ENCODE measurements around the gene S100A11. TPM values are rescaled to one million over a fixed set of nuclear protein-coding genes. Genes with fewer than 3 reads are reported as not detected.

S100A11 gene
- total RNA-seq, 1 experiment from 2014 or later, result 443 TPM

GRCh38 chr1:151991663-151992302, 45.0 kb downstream of the S100A11 start:
- Histone ChIP-seq H3K36me3 (ENCODE audit: low read depth, low read length) (peaks cover 18% of the 10 kb centered on the region), H4K20me1 (ENCODE audit: low read length) (peaks cover 35% of the 10 kb centered on the region), H3K27me3 (ENCODE audit: low read length) (no peaks in the 10 kb centered on the region), H3K9me3 (ENCODE audit: low read length) (no peaks in the 10 kb centered on the region), H3K4me3 (ENCODE audit: low read length) (peak overlapping the region; percentile 91), H3K4me1 (ENCODE audit: insufficient read depth, low read length) (peaks cover 75% of the 10 kb centered on the region), H3K9me2 (replicated peaks; ENCODE audit: low read length) (no peaks in the 10 kb centered on the region), H3K4me2 (ENCODE audit: low read length) (peak overlapping the region; percentile 94), H3K9ac (ENCODE audit: low read length) (peak overlapping the region; percentile 98), H3F3A (ENCODE audit: low read length, unreplicated experiment) (peaks cover 25% of the 10 kb centered on the region), H3K27ac (ENCODE audit: low read length) (peak overlapping the region; percentile 97), H3K79me2 (ENCODE audit: low read length) (peaks cover 66% of the 10 kb centered on the region), H2AFZ (ENCODE audit: low read length) (no peak overlapping the region)
- ChIA-PET POLR2A (ENCODE audit: unreplicated experiment) (interaction anchor here (0.6 to 2.6 kb wide), 22 partner anchors 9 to 1549 kb away, joined by 3 to 23 read pairs (median 5); partner anchors contain the start of genes S100A5 and THEM4), CTCF (interaction anchor here (1.0 to 1.2 kb wide), 3 partner anchors 23 to 57 kb away, joined by 3 to 5 read pairs (median 4); no protein-coding TSS in a partner anchor)
- DNase-seq (no peak), ATAC-seq (no peak)
- TF ChIP-seq EZH2phosphoT487 (IDR thresholded peaks at IDR 0.05; ENCODE audit: borderline replicate concordance, low read length), result no peak
- TF ChIP-seq EZH2 (IDR thresholded peaks at IDR 0.05; ENCODE audit: low read length, unreplicated experiment), result no peak
- no peak for TF ChIP-seq CTCF (conservative IDR thresholded peaks at IDR 0.05; ENCODE audit: low read depth, low read length)
- intact Hi-C loops (cut with micrococcal nuclease), result loop anchor here (1.0 to 10.0 kb wide), 3 partner anchors 18 to 377 kb away; partner anchors contain the start of gene SNX27
- no TSS peak for BruUV-seq (replicated peaks)

GRCh38 chr1:151990856-151991198, 46.0 kb downstream of the S100A11 start:
- H3K4me3 ChIP-seq (ENCODE audit: low read length), result peak overlapping the region; percentile 91
- no peaks in the 10 kb centered on the region for H3K9me2 ChIP-seq (replicated peaks; ENCODE audit: low read length)
- ChIA-PET POLR2A (ENCODE audit: unreplicated experiment) (interaction anchor here (0.5 to 0.8 kb wide), 3 partner anchors 18 to 443 kb away, joined by 3 read pairs; no protein-coding TSS in a partner anchor), CTCF (no interaction called here)
- TF ChIP-seq EZH2 (IDR thresholded peaks at IDR 0.05; ENCODE audit: low read length, unreplicated experiment), result no peak
- no peak for TF ChIP-seq EZH2phosphoT487 (IDR thresholded peaks at IDR 0.05; ENCODE audit: borderline replicate concordance, low read length)
- no peak for TF ChIP-seq CTCF (conservative IDR thresholded peaks at IDR 0.05; ENCODE audit: low read depth, low read length)
- H3K36me3 ChIP-seq (ENCODE audit: low read depth, low read length), result peaks cover 28% of the 10 kb centered on the region
- ATAC-seq (no peak), DNase-seq (peak; percentile 92)
- no TSS peak for BruUV-seq (replicated peaks)
- H3K79me2 ChIP-seq (ENCODE audit: low read length), result peaks cover 75% of the 10 kb centered on the region
- intact Hi-C loops (cut with micrococcal nuclease), result loop anchor here (10.0 kb wide), 1 partner anchor 376 kb away; the partner anchor contains the start of gene SNX27
- no peak overlapping the region for H2AFZ ChIP-seq (ENCODE audit: low read length)
- H3K4me1 ChIP-seq (ENCODE audit: insufficient read depth, low read length), result peaks cover 73% of the 10 kb centered on the region
- no peaks in the 10 kb centered on the region for H3K27me3 ChIP-seq (ENCODE audit: low read length)
- peak overlapping the region; percentile 94 for H3K4me2 ChIP-seq (ENCODE audit: low read length)
- H3K9ac ChIP-seq (ENCODE audit: low read length), result peak overlapping the region; percentile 98
- peaks cover 25% of the 10 kb centered on the region for H3F3A ChIP-seq (ENCODE audit: low read length, unreplicated experiment)
- peak overlapping the region; percentile 97 for H3K27ac ChIP-seq (ENCODE audit: low read length)
- peaks cover 44% of the 10 kb centered on the region for H4K20me1 ChIP-seq (ENCODE audit: low read length)
- no peaks in the 10 kb centered on the region for H3K9me3 ChIP-seq (ENCODE audit: low read length)
